ENCODE data around the gene ZNF611.

Gene ZNF611

GRCh38 chr19:52669586-52669985 is 65.3 kb downstream of the ZNF611 start:
- TF ChIP-seq CTCF (IDR thresholded peaks at IDR 0.05; ENCODE audit: low read depth, low read length) = no peak
- H3K4me3 ChIP-seq (ENCODE audit: low read depth, low read length) = no peak overlapping the region
- in situ Hi-C loops (cut with HindIII; ENCODE audit: low sequenced_read_pairs) = no loop called here
- DNase-seq (ENCODE audit: low read depth, low spot score) = no peak

GRCh38 chr19:52667972-52668371 is 66.9 kb downstream of the ZNF611 start:
- H3K4me3 ChIP-seq (ENCODE audit: low read depth, low read length) = no peak overlapping the region
- TF ChIP-seq CTCF (IDR thresholded peaks at IDR 0.05; ENCODE audit: low read depth, low read length) = no peak
- in situ Hi-C loops (cut with HindIII; ENCODE audit: low sequenced_read_pairs) = no loop called here
- DNase-seq (ENCODE audit: low read depth, low spot score) = no peak

GRCh38 chr19:52666506-52666905 is 68.3 kb downstream of the ZNF611 start:
- in situ Hi-C loops (cut with HindIII; ENCODE audit: low sequenced_read_pairs) = no loop called here
- TF ChIP-seq CTCF (IDR thresholded peaks at IDR 0.05; ENCODE audit: low read depth, low read length) = no peak

GRCh38 chr19:52665529-52665928 is 69.3 kb downstream of the ZNF611 start:
- in situ Hi-C loops (cut with HindIII; ENCODE audit: low sequenced_read_pairs) = no loop called here
- DNase-seq (ENCODE audit: low read depth, low spot score) = peak; percentile 59
- H3K4me3 ChIP-seq (ENCODE audit: low read depth, low read length) = no peak overlapping the region
- no peak for TF ChIP-seq CTCF (IDR thresholded peaks at IDR 0.05; ENCODE audit: low read depth, low read length)

More at GRCh38 chr19:52666506-52666905, 68.3 kb downstream of the ZNF611 start:
- DNase-seq (ENCODE audit: low read depth, low spot score) = no peak
- no peak overlapping the region for H3K4me3 ChIP-seq (ENCODE audit: low read depth, low read length)

- TF ChIP-seq CTCF (IDR thresholded peaks at IDR 0.05; ENCODE audit: low read depth, low read length) = no peak
- in situ Hi-C loops (cut with HindIII; ENCODE audit: low sequenced_read_pairs) = no loop called here
- no peak overlapping the region for H3K4me3 ChIP-seq (ENCODE audit: low read depth, low read length)
- no peak for DNase-seq (ENCODE audit: low read depth, low spot score)
Observed at GRCh38 chr19:52665027-52665426, 69.8 kb downstream of the ZNF611 start.

GRCh38 chr19:52664461-52664860 is 70.4 kb downstream of the ZNF611 start:
- in situ Hi-C loops (cut with HindIII; ENCODE audit: low sequenced_read_pairs) = no loop called here
- no peak overlapping the region for H3K4me3 ChIP-seq (ENCODE audit: low read depth, low read length)
- no peak for TF ChIP-seq CTCF (IDR thresholded peaks at IDR 0.05; ENCODE audit: low read depth, low read length)
- DNase-seq (ENCODE audit: low read depth, low spot score) = no peak

GRCh38 chr19:52662631-52663030 is 72.2 kb downstream of the ZNF611 start:
- TF ChIP-seq CTCF (IDR thresholded peaks at IDR 0.05; ENCODE audit: low read depth, low read length) = no peak
- in situ Hi-C loops (cut with HindIII; ENCODE audit: low sequenced_read_pairs) = no loop called here
- no peak overlapping the region for H3K4me3 ChIP-seq (ENCODE audit: low read depth, low read length)
- no peak for DNase-seq (ENCODE audit: low read depth, low spot score)
